Muscle of back (tissue), 11 donors: ENCODE results near the gene CUTC. TPM values are rescaled to one million over a fixed set of nuclear protein-coding genes. Genes with fewer than 3 reads are reported as not detected.
"Not testable (repeated sequence)": the region's sequence is repeated elsewhere in the genome, so short reads cannot be mapped to it uniquely, and the experiment has no call there.

Experiments used
- DNase-seq, 3 donors: peaks; one replicate each; pipeline versions ENCODE4 v3.0.0 to v3.0.0-alpha.2; 2013
- polyA plus RNA-seq, 10 donors: library from polyadenylated mRNA; unstranded; fragments of 120-200 nt; gene quantifications; one replicate each; pipeline ENCODE4 v1.2.1, GENCODE V29; 2013; ENCODE audit not compliant: insufficient read length in 10 of 10

Gene CUTC
- polyA plus RNA-seq, 10 donors = 16.2 to 24.6 (median 20.0) TPM

- no peak for DNase-seq
Observed at GRCh38 chr10:99740933-99741559, 9.0 kb downstream of the CUTC start.

GRCh38 chr10:99742254-99742653, 10.2 kb downstream of the CUTC start:
- DNase-seq = no peak

- no peak for DNase-seq
Observed at GRCh38 chr10:99742701-99743100, 10.7 kb downstream of the CUTC start.

- no peak for DNase-seq
Observed at GRCh38 chr10:99743841-99744240, 11.8 kb downstream of the CUTC start.

GRCh38 chr10:99746166-99746565, 14.1 kb downstream of the CUTC start:
- not testable (repeated sequence) for DNase-seq

- DNase-seq = no peak
Observed at GRCh38 chr10:99748823-99749451, 16.9 kb downstream of the CUTC start.

- DNase-seq = no peak
Observed at GRCh38 chr10:99750641-99751040, 18.6 kb downstream of the CUTC start.

- DNase-seq = no peak
Observed at GRCh38 chr10:99754670-99755069, 22.6 kb downstream of the CUTC start.

GRCh38 chr10:99756159-99756558, 24.1 kb downstream of the CUTC start:
- no peak for DNase-seq

- peak in 1 of 3 donors; percentile 41 for DNase-seq
Observed at GRCh38 chr10:99758211-99758891, 26.3 kb downstream of the CUTC start.

- DNase-seq = no peak
Observed at GRCh38 chr10:99760321-99760720, 28.3 kb downstream of the CUTC start.

- DNase-seq = no peak
Observed at GRCh38 chr10:99761365-99761764, 29.3 kb downstream of the CUTC start.

GRCh38 chr10:99765672-99766301, 33.8 kb downstream of the CUTC start:
- no peak for DNase-seq

GRCh38 chr10:99766302-99766681, 34.3 kb downstream of the CUTC start:
- DNase-seq = no peak

GRCh38 chr10:99767901-99768300, 35.9 kb downstream of the CUTC start:
- DNase-seq = no peak

- DNase-seq = no peak
Observed at GRCh38 chr10:99768556-99768955, 36.5 kb downstream of the CUTC start.

- DNase-seq = no peak
Observed at GRCh38 chr10:99769706-99770105, 37.7 kb downstream of the CUTC start.

GRCh38 chr10:99770408-99771045, 38.5 kb downstream of the CUTC start:
- no peak for DNase-seq

- DNase-seq = peak in 1 of 3 donors; percentile 73
Observed at GRCh38 chr10:99775850-99776249, 43.8 kb downstream of the CUTC start.

GRCh38 chr10:99777918-99778714, 46.1 kb downstream of the CUTC start:
- no peak for DNase-seq

- DNase-seq = peak; percentile 26 to 62 (median 49)
Observed at GRCh38 chr10:99779335-99779734, 47.3 kb downstream of the CUTC start.
